ENCODE measurements around the gene C13orf46. TPM values are rescaled to one million over a fixed set of nuclear protein-coding genes. Genes with fewer than 3 reads are reported as not detected.
A peak's percentile ranks its signal among the peaks of the same experiment; 100 is the strongest.

Gene C13orf46
- total RNA-seq, 1 donor from 2014 or later: not detected

GRCh38 chr13:113962386-113962785 lies 11.5 kb downstream of the C13orf46 start:
- H3K9me3 ChIP-seq (ENCODE audit: low read depth): peaks cover 12% of the 10 kb centered on the region
- no peaks in the 10 kb centered on the region for H3K27me3 ChIP-seq
- no peak overlapping the region for H2AFZ ChIP-seq (replicated peaks)
- H3K4me3 ChIP-seq: no peak overlapping the region
- Mint-ChIP-seq H3K4me3 (no peak overlapping the region), H3K27ac (no peak overlapping the region), H3K4me1 (no peaks in the 10 kb centered on the region), H3K36me3 (peaks cover 13% of the 10 kb centered on the region), H3K27me3 (ENCODE audit: insufficient read depth, low read depth) (peaks cover 18% of the 10 kb centered on the region), H3K9me3 (peaks cover 38% of the 10 kb centered on the region)
- no peak for DNase-seq (ENCODE audit: low spot score)
- TF ChIP-seq EZH2phosphoT487 (IDR thresholded peaks at IDR 0.05): no peak
- H4K20me1 ChIP-seq (ENCODE audit: low read depth): no peaks in the 10 kb centered on the region
- no peaks in the 10 kb centered on the region for H3F3A ChIP-seq (ENCODE audit: low read depth)
- no peak overlapping the region for H3K27ac ChIP-seq
- H3K4me1 ChIP-seq: no peaks in the 10 kb centered on the region
- H3K79me2 ChIP-seq (ENCODE audit: low read depth): no peaks in the 10 kb centered on the region
- no peaks in the 10 kb centered on the region for H3K36me3 ChIP-seq
- H3K9ac ChIP-seq: no peak overlapping the region
- no peak overlapping the region for H3K4me2 ChIP-seq

- H3K4me2 ChIP-seq: no peak overlapping the region
- no peak overlapping the region for H3K4me3 Mint-ChIP-seq
- TF ChIP-seq EZH2phosphoT487 (IDR thresholded peaks at IDR 0.05) (no peak), EZH2 (IDR thresholded peaks at IDR 0.05) (no peak), CTCF (IDR thresholded peaks at IDR 0.05) (no peak)
- no peaks in the 10 kb centered on the region for H3K4me1 ChIP-seq
- no peak overlapping the region for H3K27ac ChIP-seq
- peaks cover 45% of the 10 kb centered on the region for H3K9me3 Mint-ChIP-seq
- H3K27ac Mint-ChIP-seq: no peak overlapping the region
- no peak for DNase-seq (ENCODE audit: low spot score)
- H4K20me1 ChIP-seq (ENCODE audit: low read depth): no peaks in the 10 kb centered on the region
- no peaks in the 10 kb centered on the region for H3K79me2 ChIP-seq (ENCODE audit: low read depth)
- peaks cover 21% of the 10 kb centered on the region for H3K36me3 Mint-ChIP-seq
- H3K27me3 Mint-ChIP-seq (ENCODE audit: insufficient read depth, low read depth): peaks cover 21% of the 10 kb centered on the region
- H3F3A ChIP-seq (ENCODE audit: low read depth): no peaks in the 10 kb centered on the region
- H3K9me3 ChIP-seq (ENCODE audit: low read depth): peaks cover 12% of the 10 kb centered on the region
- no peaks in the 10 kb centered on the region for H3K27me3 ChIP-seq
- no peak overlapping the region for H2AFZ ChIP-seq (replicated peaks)
- no peaks in the 10 kb centered on the region for H3K4me1 Mint-ChIP-seq
- H3K36me3 ChIP-seq: no peaks in the 10 kb centered on the region
- no peak overlapping the region for H3K9ac ChIP-seq
- no peak overlapping the region for H3K4me3 ChIP-seq
Observed at GRCh38 chr13:113960276-113960948, 13.5 kb downstream of the C13orf46 start.

- no peak overlapping the region for H3K27ac ChIP-seq
- peaks cover 21% of the 10 kb centered on the region for H3K27me3 Mint-ChIP-seq (ENCODE audit: insufficient read depth, low read depth)
Observed at GRCh38 chr13:113959198-113959597, 14.7 kb downstream of the C13orf46 start.

GRCh38 chr13:113958373-113958772 lies 15.5 kb downstream of the C13orf46 start:
- Histone ChIP-seq H3K9ac (no peak overlapping the region), H3K4me3 (no peak overlapping the region), H4K20me1 (ENCODE audit: low read depth) (no peaks in the 10 kb centered on the region), H3K27ac (no peak overlapping the region), H3F3A (ENCODE audit: low read depth) (no peaks in the 10 kb centered on the region), H3K79me2 (ENCODE audit: low read depth) (no peaks in the 10 kb centered on the region), H3K9me3 (ENCODE audit: low read depth) (peaks cover 12% of the 10 kb centered on the region), H3K4me1 (no peaks in the 10 kb centered on the region), H2AFZ (replicated peaks) (no peak overlapping the region), H3K4me2 (no peak overlapping the region), H3K36me3 (no peaks in the 10 kb centered on the region), H3K27me3 (no peaks in the 10 kb centered on the region)
- H3K27me3 Mint-ChIP-seq (ENCODE audit: insufficient read depth, low read depth): peaks cover 21% of the 10 kb centered on the region
- no peaks in the 10 kb centered on the region for H3K4me1 Mint-ChIP-seq
- TF ChIP-seq EZH2 (IDR thresholded peaks at IDR 0.05) (no peak), EZH2phosphoT487 (IDR thresholded peaks at IDR 0.05) (no peak), CTCF (IDR thresholded peaks at IDR 0.05) (no peak)
- H3K36me3 Mint-ChIP-seq: peaks cover 25% of the 10 kb centered on the region
- peak overlapping the region; percentile 90 for H3K27ac Mint-ChIP-seq
- no peak for DNase-seq (ENCODE audit: low spot score)
- H3K4me3 Mint-ChIP-seq: no peak overlapping the region
- H3K9me3 Mint-ChIP-seq: peaks cover 47% of the 10 kb centered on the region

More at GRCh38 chr13:113959198-113959597, 14.7 kb downstream of the C13orf46 start:
- Histone ChIP-seq H3F3A (ENCODE audit: low read depth) (no peaks in the 10 kb centered on the region), H3K9me3 (ENCODE audit: low read depth) (peaks cover 12% of the 10 kb centered on the region), H3K4me2 (no peak overlapping the region), H3K36me3 (no peaks in the 10 kb centered on the region), H3K4me1 (no peaks in the 10 kb centered on the region), H2AFZ (replicated peaks) (no peak overlapping the region), H3K4me3 (no peak overlapping the region), H3K9ac (no peak overlapping the region), H4K20me1 (ENCODE audit: low read depth) (no peaks in the 10 kb centered on the region), H3K27me3 (no peaks in the 10 kb centered on the region), H3K79me2 (ENCODE audit: low read depth) (no peaks in the 10 kb centered on the region)
- no peak for TF ChIP-seq EZH2phosphoT487 (IDR thresholded peaks at IDR 0.05)
- H3K27ac Mint-ChIP-seq: no peak overlapping the region
- peaks cover 50% of the 10 kb centered on the region for H3K9me3 Mint-ChIP-seq
- no peak overlapping the region for H3K4me3 Mint-ChIP-seq
- H3K4me1 Mint-ChIP-seq: no peaks in the 10 kb centered on the region
- no peak for DNase-seq (ENCODE audit: low spot score)
- peaks cover 25% of the 10 kb centered on the region for H3K36me3 Mint-ChIP-seq
